Stimulated activated CD4-positive, alpha-beta T cell treated with anti-CD3 and anti-CD28 coated beads, Interleukin-2, amount 100 ng/mL, for 24 hours (primary cell): Measurements from ENCODE around the gene AZIN2.
"Not testable (repeated sequence)": the region's sequence is repeated elsewhere in the genome, so short reads cannot be mapped to it uniquely, and the experiment has no call there.

Experiments used
- DNase-seq, 2 donors: peaks; one replicate each; pipeline ENCODE4 v3.0.0-alpha.2; 2020

Gene AZIN2

DNA sequence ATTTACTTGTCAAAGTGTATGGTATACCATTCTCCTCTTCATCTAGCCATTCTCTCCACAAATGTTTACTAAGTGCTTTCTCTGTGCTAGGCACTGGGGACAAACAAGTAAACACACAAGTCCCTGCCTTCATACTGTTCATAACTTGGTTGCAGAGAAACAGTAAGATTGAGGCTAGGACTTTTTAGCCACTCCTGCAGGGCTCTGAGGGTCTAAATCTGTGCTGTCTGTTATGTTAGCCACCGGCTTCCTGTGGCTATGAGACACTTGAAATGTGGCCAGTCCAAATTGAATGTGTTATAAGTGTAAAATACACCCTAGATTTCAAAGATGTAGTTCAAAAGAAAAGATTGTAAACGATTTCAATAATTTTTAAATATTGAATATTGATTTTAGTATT is 50.2 kb downstream of the AZIN2 start:
- DNase-seq, result no peak

DNA sequence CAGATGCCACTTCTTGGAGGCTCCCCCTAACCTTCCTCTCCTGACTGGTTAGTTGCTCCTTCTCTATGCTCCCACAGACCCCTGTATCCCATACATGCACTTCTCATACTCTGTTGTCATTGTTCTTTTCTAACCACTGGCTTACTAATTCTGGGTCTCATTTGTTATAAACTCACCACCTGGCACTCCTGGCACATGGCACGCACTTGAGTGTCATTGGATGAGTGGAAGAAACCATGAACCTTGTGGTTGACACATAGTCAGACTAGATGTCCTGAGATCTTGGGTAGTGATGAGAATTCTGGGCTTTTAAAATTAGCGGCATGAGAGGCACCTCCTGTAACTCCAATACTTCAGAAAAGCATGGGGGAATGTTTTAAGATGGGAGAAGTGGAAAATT is 51.6 kb downstream of the AZIN2 start:
- DNase-seq, result no peak

GRCh38 chr1:33133478-33134105 is 52.6 kb downstream of the AZIN2 start:
- no peak for DNase-seq

GRCh38 chr1:33136041-33136440 is 55.1 kb downstream of the AZIN2 start:
- DNase-seq, result not testable (repeated sequence)

- DNase-seq, result peak; percentile 37 to 46
Observed at GRCh38 chr1:33137800-33138199, 56.8 kb downstream of the AZIN2 start.

DNA sequence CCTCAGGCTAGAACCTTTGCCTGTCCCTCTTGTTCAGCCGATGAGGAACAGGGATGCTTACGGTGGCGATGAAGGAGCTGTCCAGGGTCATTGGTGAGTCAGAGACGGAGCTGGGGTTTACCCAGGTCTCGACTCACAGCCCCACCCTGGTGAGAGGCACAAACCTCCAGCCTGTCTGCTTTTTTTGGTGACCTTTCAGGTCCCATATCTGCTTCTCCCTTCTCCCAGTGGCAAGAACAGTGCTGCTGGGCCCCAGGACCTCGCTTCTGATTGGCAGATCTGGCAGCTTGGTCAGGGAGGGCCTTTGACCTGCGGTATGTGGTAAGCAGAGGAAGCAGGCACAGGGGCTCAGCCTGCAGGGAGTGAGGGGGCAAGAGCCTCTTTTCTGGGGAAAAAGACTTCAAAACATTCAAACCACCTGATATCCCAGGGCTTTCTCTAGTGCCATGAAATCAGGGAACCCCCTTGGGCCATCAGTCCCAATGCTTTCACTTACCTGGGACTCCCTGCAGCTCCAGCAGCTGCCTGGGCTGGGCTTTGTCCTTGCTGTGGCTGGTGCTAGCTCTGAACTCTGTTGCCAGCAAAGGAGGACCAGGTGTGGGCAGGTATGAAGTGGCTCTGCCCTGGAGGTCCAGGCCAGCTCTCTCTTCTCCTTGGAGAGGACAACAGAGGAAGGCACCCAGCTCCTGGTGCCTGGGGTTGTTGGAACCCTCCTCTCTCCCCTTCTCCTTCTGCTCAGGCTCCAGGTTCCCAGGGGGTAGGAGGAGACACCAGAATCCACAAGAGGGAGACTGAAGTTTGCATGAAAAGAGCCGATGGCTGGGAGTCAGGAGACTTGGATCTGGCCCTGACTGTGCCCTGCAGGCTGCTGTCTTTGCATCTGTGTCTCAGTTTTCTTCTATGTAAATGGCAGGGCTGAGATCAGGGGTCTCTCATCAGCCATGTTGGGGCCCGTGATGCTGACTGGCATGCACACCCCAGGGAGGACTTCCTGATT is 59.5 kb downstream of the AZIN2 start:
- no peak for DNase-seq

DNA sequence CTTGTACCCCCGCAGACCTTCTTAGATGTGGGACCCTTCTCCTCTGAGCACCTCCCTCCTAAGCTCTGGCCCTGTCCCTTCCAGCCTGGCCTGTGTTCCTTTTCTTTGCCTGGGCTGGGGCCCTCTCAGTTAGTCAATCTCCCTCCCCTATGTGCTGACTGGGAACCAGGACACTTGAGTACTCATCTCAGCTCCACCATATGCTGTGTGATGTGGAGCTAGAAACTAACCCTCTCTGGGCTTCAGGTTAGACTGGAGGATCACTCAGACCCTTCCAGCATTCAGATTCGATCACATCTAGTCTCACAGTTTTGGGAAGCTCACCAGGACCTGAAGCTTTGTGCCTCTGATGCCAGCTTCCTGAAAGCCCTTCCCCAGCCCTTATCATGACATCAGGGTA is 60.3 kb downstream of the AZIN2 start:
- DNase-seq, result no peak

- no peak for DNase-seq
Observed at GRCh38 chr1:33141781-33142180, 60.8 kb downstream of the AZIN2 start.

GRCh38 chr1:33142483-33143064 is 61.6 kb downstream of the AZIN2 start:
- DNase-seq, result no peak

- DNase-seq, result no peak
Observed at GRCh38 chr1:33143176-33143575, 62.2 kb downstream of the AZIN2 start.

GRCh38 chr1:33143698-33144097 is 62.7 kb downstream of the AZIN2 start:
- no peak for DNase-seq

GRCh38 chr1:33146003-33146402 is 65.0 kb downstream of the AZIN2 start:
- DNase-seq, result no peak

DNA sequence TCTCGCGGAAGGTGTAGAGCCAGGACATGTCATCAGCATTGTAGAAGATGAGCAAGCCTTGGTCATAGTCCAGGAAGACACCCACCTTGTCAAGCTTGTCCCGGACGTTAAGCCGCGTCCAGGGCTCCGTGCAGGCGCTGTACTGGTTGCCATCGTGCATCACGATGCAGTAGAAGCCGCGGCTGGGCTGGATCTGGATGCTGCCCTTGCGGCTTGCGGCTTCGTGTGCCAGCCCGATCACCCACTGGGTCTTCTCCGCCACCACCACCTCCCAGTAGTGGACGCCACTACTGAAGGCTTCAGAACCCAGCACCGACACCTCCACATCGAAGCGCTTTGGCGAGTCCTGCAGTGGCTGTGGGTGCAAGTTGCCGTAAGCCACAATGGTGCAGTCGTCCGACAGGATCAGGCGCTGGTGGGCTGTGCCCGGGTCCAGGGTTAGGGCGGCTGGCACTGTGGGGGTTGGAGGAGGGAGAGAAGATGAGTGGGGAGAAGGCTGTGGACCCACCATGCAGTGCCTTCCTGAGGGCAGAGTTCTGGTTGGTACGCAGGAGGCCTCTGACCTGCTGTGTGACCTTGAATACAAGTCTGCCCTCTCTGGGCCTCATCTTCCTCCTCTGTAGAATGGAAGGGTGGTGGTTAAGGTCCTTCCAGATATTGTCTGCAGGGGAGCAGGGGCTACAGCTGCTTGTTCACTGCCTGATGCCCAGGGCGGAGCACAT is 66.5 kb downstream of the AZIN2 start:
- no peak for DNase-seq

GRCh38 chr1:33147997-33148314 is 67.0 kb downstream of the AZIN2 start:
- no peak for DNase-seq

DNA sequence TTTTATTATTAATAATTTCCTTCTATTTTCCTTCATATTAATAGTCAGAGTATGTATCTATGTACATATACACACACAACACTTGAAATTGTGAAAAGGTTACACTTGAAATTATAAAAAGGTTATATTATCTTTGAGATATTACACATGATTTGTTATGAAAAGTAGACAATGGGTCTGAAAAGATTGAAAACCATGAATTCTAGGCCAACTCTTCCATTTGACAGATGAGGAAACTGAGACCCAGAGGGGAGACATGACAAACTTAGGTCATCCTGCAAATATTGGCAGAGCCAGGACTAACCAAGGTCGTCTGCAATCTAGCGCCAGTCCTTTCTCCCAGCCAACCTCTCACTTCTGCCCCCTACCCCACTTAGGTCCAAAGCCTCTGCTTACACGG is 67.7 kb downstream of the AZIN2 start:
- no peak for DNase-seq

DNA sequence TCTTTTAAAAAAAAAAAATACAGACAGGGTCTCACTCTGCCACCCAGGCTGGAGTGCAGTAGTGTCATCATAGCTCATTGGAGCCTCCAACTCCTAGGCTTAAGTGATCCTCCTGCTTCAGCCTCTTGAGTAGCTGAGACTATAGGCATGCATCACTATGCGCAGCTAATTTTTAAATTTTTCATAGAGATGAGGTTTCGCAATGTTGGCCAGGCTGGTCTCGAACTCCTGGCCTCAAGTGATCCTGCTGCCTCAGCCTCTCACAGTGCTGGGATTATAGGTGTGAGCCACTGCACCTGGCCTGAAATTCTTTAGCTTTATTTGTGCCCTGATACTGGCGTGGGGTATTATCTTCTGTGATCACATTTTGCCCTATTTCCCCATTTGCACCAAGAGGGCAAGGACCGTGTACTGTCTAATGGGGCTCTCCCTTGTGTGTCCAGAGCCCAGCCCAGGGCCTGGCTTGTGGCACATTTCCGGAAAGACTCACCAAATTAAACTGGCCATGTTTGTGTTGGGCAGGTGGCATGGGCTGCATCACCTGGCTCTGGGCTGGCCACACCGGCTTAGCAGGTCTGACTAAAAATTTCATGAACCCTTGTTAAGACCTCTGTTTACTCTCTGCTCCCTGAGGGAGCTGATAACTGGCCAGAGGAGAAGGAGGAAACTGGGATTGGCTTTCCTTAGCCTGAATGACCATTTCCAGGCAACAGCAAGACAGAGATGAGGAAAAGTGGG is 68.7 kb downstream of the AZIN2 start:
- no peak for DNase-seq

- no peak for DNase-seq
Observed at GRCh38 chr1:33150522-33150921, 69.6 kb downstream of the AZIN2 start.

DNA sequence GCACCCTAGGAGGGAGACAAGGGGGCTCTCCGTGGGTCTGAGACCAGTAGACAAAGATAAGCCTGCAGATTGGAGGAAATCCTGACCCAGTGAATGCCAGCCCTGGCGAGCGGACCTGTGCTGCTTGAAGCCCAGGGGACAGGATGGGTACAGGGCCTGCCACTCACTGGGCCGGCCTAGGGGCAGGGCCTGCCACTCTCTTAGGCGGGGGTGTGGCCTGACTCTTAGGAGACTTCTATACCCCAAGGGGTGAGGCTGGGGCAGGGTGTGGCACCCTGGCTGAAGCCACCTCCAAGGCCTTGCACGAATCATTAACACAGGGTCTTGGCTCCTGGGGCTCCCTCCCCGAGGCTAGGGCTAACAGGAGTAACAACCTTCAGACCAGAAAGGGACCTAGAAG is 70.2 kb downstream of the AZIN2 start:
- no peak for DNase-seq

- no peak for DNase-seq
Observed at GRCh38 chr1:33152685-33153432, 71.9 kb downstream of the AZIN2 start.

- DNase-seq, result no peak
Observed at GRCh38 chr1:33153650-33154049, 72.7 kb downstream of the AZIN2 start.

GRCh38 chr1:33155877-33156538 is 75.1 kb downstream of the AZIN2 start:
- DNase-seq, result no peak
